SU-DHL-6 (cell line): ENCODE results near the gene LCNL1.
A peak's percentile ranks its signal among the peaks of the same experiment; 100 is the strongest.

Experiments used
- H2AFZ ChIP-seq: fragments of 200-600 bp; sonication (generic); 2 replicates; pipeline ENCODE4 v1.6.1; 2014; ENCODE audit warnings: low read depth, mild to moderate bottlenecking, moderate library complexity, mixed read lengths, antibody characterized with exemption, low read length; ENCODE audit not compliant: severe bottlenecking
- H3F3A ChIP-seq: fragments of 200-600 bp; shearing (Covaris generic); 2 replicates; pipeline ENCODE4 v1.6.0; 2016; ENCODE audit warnings: antibody characterized with exemption, mild to moderate bottlenecking; ENCODE audit not compliant: insufficient read depth
- H3K27ac ChIP-seq: fragments of 200-600 bp; sonication (generic); 2 replicates; pipeline ENCODE4 v1.5.1; 2016; ENCODE audit warnings: low read depth, mild to moderate bottlenecking, low read length, moderate library complexity, mixed read lengths
- H3K27me3 ChIP-seq: fragments of 200-600 bp; sonication (generic), shearing (Covaris generic); 2 replicates; pipeline ENCODE4 v1.6.0; 2014; ENCODE audit warnings: mild to moderate bottlenecking, low read length
- H3K36me3 ChIP-seq: fragments of 200-600 bp; sonication (generic); 2 replicates; pipeline ENCODE4 v1.6.1; 2014; ENCODE audit warnings: mild to moderate bottlenecking, low read length, mixed read lengths
- H3K4me2 ChIP-seq: fragments of 300-600, 200-600 bp; shearing (Covaris generic), sonication (generic); 2 replicates; pipeline ENCODE4 v1.6.0; 2014; ENCODE audit warnings: low read length, low read depth, mild to moderate bottlenecking; ENCODE audit not compliant: poor library complexity, severe bottlenecking
- H3K4me3 ChIP-seq: fragments of 200-600 bp; sonication (generic); 2 replicates; pipeline ENCODE4 v1.5.1; 2014; ENCODE audit warnings: antibody characterized with exemption, low read length, mild to moderate bottlenecking, mixed read lengths; ENCODE audit not compliant: insufficient read depth, poor library complexity, severe bottlenecking
- H3K79me2 ChIP-seq: fragments of 200-600 bp; sonication (generic); 2 replicates; pipeline ENCODE4 v1.6.1; 2014; ENCODE audit warnings: mild to moderate bottlenecking, low read length, moderate library complexity; ENCODE audit not compliant: insufficient read depth
- H3K9ac ChIP-seq: fragments of 200-600 bp; sonication (generic); 2 replicates; pipeline ENCODE4 v1.7.0; 2014; ENCODE audit warnings: mild to moderate bottlenecking, low read length
- H3K9me2 ChIP-seq: fragments of 200-600 bp; sonication (generic); replicated peaks from 2 replicates; pipeline ENCODE4 v1.6.1; 2014; ENCODE audit warnings: low read length; ENCODE audit not compliant: insufficient read depth
- H3K9me3 ChIP-seq: fragments of 200-600 bp; sonication (generic); 2 replicates; pipeline ENCODE4 v1.6.1; 2014; ENCODE audit warnings: low read length, mixed read lengths; ENCODE audit not compliant: insufficient read depth
- H4K20me1 ChIP-seq: fragments of 200-600 bp; sonication (generic); 2 replicates; pipeline ENCODE4 v1.6.1; 2014; ENCODE audit warnings: low read depth, mild to moderate bottlenecking, antibody characterized with exemption, low read length, moderate library complexity, mixed read lengths
- CTCF ChIP-seq: fragments of 200-600 bp; sonication (generic); IDR thresholded peaks from one replicate; pipeline ENCODE4 v1.5.1; 2017; ENCODE audit warnings: antibody characterized with exemption, mild to moderate bottlenecking, low read length, moderate library complexity; ENCODE audit not compliant: insufficient read depth, poor library complexity, severe bottlenecking
- EZH2phosphoT487 ChIP-seq: fragments of 200-600 bp; sonication (generic), shearing (Covaris generic); conservative IDR thresholded peaks from 2 replicates; pipeline ENCODE4 v1.6.1; 2018; ENCODE audit warnings: mild to moderate bottlenecking, antibody characterized with exemption, low read length, moderate library complexity, mixed read lengths

LCNL1 gene

GRCh38 chr9:136992819-136993369, 10.1 kb downstream of the LCNL1 start:
- H3K27ac ChIP-seq, result peak overlapping the region; percentile 60
- peak overlapping the region; percentile 86 for H2AFZ ChIP-seq
- H3K4me2 ChIP-seq, result peak overlapping the region; percentile 88
- H3K4me3 ChIP-seq, result peak overlapping the region; percentile 66
- no peaks in the 10 kb centered on the region for H3F3A ChIP-seq
- H3K79me2 ChIP-seq, result no peaks in the 10 kb centered on the region
- H3K9ac ChIP-seq, result peak overlapping the region; percentile 89
- no peaks in the 10 kb centered on the region for H3K9me2 ChIP-seq
- H4K20me1 ChIP-seq, result no peaks in the 10 kb centered on the region
- no peak for TF ChIP-seq EZH2phosphoT487
- no peak for TF ChIP-seq CTCF
- no peaks in the 10 kb centered on the region for H3K9me3 ChIP-seq
- H3K27me3 ChIP-seq, result no peaks in the 10 kb centered on the region
- no peaks in the 10 kb centered on the region for H3K36me3 ChIP-seq

GRCh38 chr9:136994180-136994887, 11.5 kb downstream of the LCNL1 start:
- no peak for TF ChIP-seq CTCF
- no peak overlapping the region for H3K9ac ChIP-seq
- H3K27ac ChIP-seq, result no peak overlapping the region
- H3K9me3 ChIP-seq, result no peaks in the 10 kb centered on the region
- H3K4me2 ChIP-seq, result no peak overlapping the region
- H3K27me3 ChIP-seq, result no peaks in the 10 kb centered on the region
- H3K36me3 ChIP-seq, result no peaks in the 10 kb centered on the region
- H2AFZ ChIP-seq, result no peak overlapping the region
- H3K9me2 ChIP-seq, result no peaks in the 10 kb centered on the region
- no peaks in the 10 kb centered on the region for H4K20me1 ChIP-seq
- H3K79me2 ChIP-seq, result no peaks in the 10 kb centered on the region
- no peaks in the 10 kb centered on the region for H3F3A ChIP-seq
- no peak overlapping the region for H3K4me3 ChIP-seq

DNA sequence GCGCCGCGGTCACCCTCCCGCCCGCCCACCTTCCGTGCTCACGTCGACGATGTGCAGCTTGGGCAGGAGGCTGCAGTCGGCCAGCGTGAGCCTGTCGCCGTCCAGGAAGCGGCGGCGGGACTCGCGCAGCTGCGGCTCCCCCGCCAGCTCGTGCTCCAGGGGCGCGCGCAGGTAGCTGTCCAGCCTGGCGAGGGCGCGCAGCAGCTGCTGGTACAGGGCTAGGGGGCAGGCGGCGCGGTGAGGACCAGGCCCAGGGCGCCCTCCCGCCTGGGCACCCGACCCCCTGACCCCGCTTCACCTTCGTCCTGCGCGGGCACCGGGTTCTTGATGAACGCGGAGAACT, 12.1 kb downstream of the LCNL1 start:
- TF ChIP-seq EZH2phosphoT487 (no peak), CTCF (no peak)
- Histone ChIP-seq H3K27me3 (no peaks in the 10 kb centered on the region), H3K36me3 (no peaks in the 10 kb centered on the region), H2AFZ (no peak overlapping the region), H3K27ac (no peak overlapping the region), H3K9ac (no peak overlapping the region), H4K20me1 (no peaks in the 10 kb centered on the region), H3K9me2 (no peaks in the 10 kb centered on the region), H3K4me2 (no peak overlapping the region), H3K9me3 (no peaks in the 10 kb centered on the region), H3F3A (no peaks in the 10 kb centered on the region), H3K79me2 (no peaks in the 10 kb centered on the region), H3K4me3 (no peak overlapping the region)
